Psoas muscle (tissue), 8 donors: ENCODE measurements around the gene NTHL1. TPM values are rescaled to one million over a fixed set of nuclear protein-coding genes. Genes with fewer than 3 reads are reported as not detected.

Experiments used
- ATAC-seq, 4 donors: fragments of 200-7000 bp; cut with Tn5 transposase; one replicate each; pipeline ENCODE4 v1.9.1; 2020; ENCODE audit warnings: moderate library complexity in 3 of 4, mild to moderate bottlenecking in 2 of 4
- DNase-seq, 2 donors: peaks; one replicate each; pipeline ENCODE4 v3.0.0-alpha.2; 2020
- H3K27ac ChIP-seq: fragments of 200-600 bp; one replicate; pipeline ENCODE4 v1.8.0; 2022
- H3K27me3 ChIP-seq, 3 donors: fragments of 200-600 bp in 1 of 3; one replicate each; pipeline versions ENCODE4 v1.6.1 to v1.8.0; 2013 to 2022; ENCODE audit warnings: low read length in 2 of 3, mild to moderate bottlenecking in 2 of 3, moderate library complexity in 1 of 3; ENCODE audit not compliant: insufficient read depth in 3 of 3
- H3K36me3 ChIP-seq, 2 donors: fragments of 200-600 bp in 1 of 2; one replicate each; pipeline versions ENCODE4 v1.6.1 to v1.8.0; 2013 to 2022; ENCODE audit warnings: low read depth in 1 of 2, mild to moderate bottlenecking in 1 of 2, moderate library complexity in 1 of 2; ENCODE audit not compliant: insufficient read depth in 1 of 2
- H3K4me1 ChIP-seq: fragments of 200-600 bp; one replicate; pipeline ENCODE4 v1.8.0; 2022
- H3K4me3 ChIP-seq: fragments of 200-600 bp; one replicate; pipeline ENCODE4 v1.8.0; 2022; ENCODE audit warnings: mild to moderate bottlenecking
- H3K9me3 ChIP-seq: fragments of 200-600 bp; one replicate; pipeline ENCODE4 v1.8.0; 2022
- CTCF ChIP-seq: fragments of 200-600 bp; IDR thresholded peaks from one replicate; pipeline ENCODE4 v1.8.0; 2022; ENCODE audit warnings: antibody characterized with exemption
- WGBS, 3 donors: extraction: QIAGEN DNeasy Blood & Tissue Kit; methylation state at CpG; one replicate each; pipeline versions ENCODE4 v1.1.6 to v1.1.7; 2013; 5-methylcytosine and 5-hydroxymethylcytosine counted together
- intact Hi-C, 2 donors: fragments of 100-400 bp; cut with DNase I; formaldehyde crosslinking; loops; one replicate each; pipeline versions ENCODE4 v1.11.0 to v1.14.2; 2022
- polyA plus RNA-seq, 3 donors: library from polyadenylated mRNA; stranded (reverse); fragments of 200-250 nt; gene quantifications; one replicate each; pipeline ENCODE4 v1.2.3, GENCODE V29; 2013
- total RNA-seq, 4 donors: library from RNA; stranded (reverse); fragmentation: NEBNext Ultra II Directional in 2 of 4; extraction: Animal tissue kit (Norgen Biotek cat#: 25700) in 2 of 4; gene quantifications; one replicate each; pipeline versions ENCODE4 v1.2.1 to v1.2.4, GENCODE V29; 2021 to 2023
- donor health status: healthy with polysubstance abuse.
- donor health status: DM: no; HTN: no; CAD: no; lungs with moderate emphysema.
- donor health status: Bipolar disorder and iron deficiency.
- donor health status: healthy.
- donor health status: DM: yes; HTN: yes; CAD: no.
- donor health status: DM: no; HTN: no; CAD: no.
- donor health status: DM: no; HTN: no; CAD: no.
- donor health status: DM: yes; HTN: yes; CAD: no.

Gene NTHL1
- total and polyA plus RNA-seq, 7 donors: 3.1 to 17.7 (median 8.0) TPM

GRCh38 chr16:2063861-2064260 lies 16.2 kb upstream of the NTHL1 start:
- H3K4me3 ChIP-seq: no peak overlapping the region
- no peak overlapping the region for H3K27ac ChIP-seq
- no peaks in the 10 kb centered on the region for H3K27me3 ChIP-seq
- H3K4me1 ChIP-seq: no peaks in the 10 kb centered on the region
- ATAC-seq (no peak), DNase-seq (no peak)
- intact Hi-C loops: no loop called here
- peaks cover 10 to 88% of the 10 kb centered on the region in 2 donors for H3K36me3 ChIP-seq
- 81 to 91% (median 85%) methylated on average over 25 of the region's 25 CpGs for WGBS, 3 donors
- no peak for TF ChIP-seq CTCF
- H3K9me3 ChIP-seq: no peaks in the 10 kb centered on the region

GRCh38 chr16:2062801-2063200 lies 15.2 kb upstream of the NTHL1 start:
- no peak for DNase-seq
- H3K4me1 ChIP-seq: no peaks in the 10 kb centered on the region
- peaks cover 7 to 85% of the 10 kb centered on the region in 2 donors for H3K36me3 ChIP-seq
- H3K27me3 ChIP-seq: no peaks in the 10 kb centered on the region
- H3K9me3 ChIP-seq: no peaks in the 10 kb centered on the region
- intact Hi-C loops: no loop called here
- no peak overlapping the region for H3K4me3 ChIP-seq
- 91 to 97% (median 94%) methylated on average over 28 of the region's 28 CpGs for WGBS, 3 donors
- no peak for ATAC-seq
- H3K27ac ChIP-seq: no peak overlapping the region
- no peak for TF ChIP-seq CTCF

GRCh38 chr16:2061526-2061925 lies 13.9 kb upstream of the NTHL1 start:
- Histone ChIP-seq H3K27me3 (no peaks in the 10 kb centered on the region), H3K4me1 (no peaks in the 10 kb centered on the region), H3K4me3 (no peak overlapping the region), H3K27ac (no peak overlapping the region), H3K9me3 (no peaks in the 10 kb centered on the region), H3K36me3 (peaks cover 7 to 85% of the 10 kb centered on the region in 2 donors)
- 89 to 94% (median 90%) methylated on average over 12 to 13 of the region's 13 CpGs for WGBS, 3 donors
- no peak for TF ChIP-seq CTCF
- ATAC-seq: no peak
- no peak for DNase-seq
- intact Hi-C loops: no loop called here

- ATAC-seq: no peak
- Histone ChIP-seq H3K27me3 (no peaks in the 10 kb centered on the region), H3K4me3 (no peak overlapping the region), H3K36me3 (peaks cover 4 to 85% of the 10 kb centered on the region in 2 donors), H3K4me1 (no peaks in the 10 kb centered on the region), H3K27ac (no peak overlapping the region), H3K9me3 (no peaks in the 10 kb centered on the region)
- 91 to 95% (median 94%) methylated on average over 18 of the region's 18 CpGs for WGBS, 3 donors
- DNase-seq: no peak
- intact Hi-C loops: no loop called here
- TF ChIP-seq CTCF: no peak
These were observed 13.4 kb upstream of the NTHL1 start for GRCh38 chr16:2061023-2061422.

- DNase-seq (no peak), ATAC-seq (no peak)
- no peak for TF ChIP-seq CTCF
- Histone ChIP-seq H3K27ac (no peak overlapping the region), H3K9me3 (no peaks in the 10 kb centered on the region), H3K4me1 (no peaks in the 10 kb centered on the region), H3K4me3 (no peak overlapping the region), H3K36me3 (peaks cover 3 to 81% of the 10 kb centered on the region in 2 donors), H3K27me3 (no peaks in the 10 kb centered on the region)
- intact Hi-C loops: no loop called here
- 84 to 92% (median 87%) methylated on average over 17 of the region's 17 CpGs for whole genome bisulfite sequencing, 3 donors
These were observed 12.7 kb upstream of the NTHL1 start for GRCh38 chr16:2060346-2060745.
